Smooth muscle cell (in vitro differentiated cells): Measurements from ENCODE around the gene FAM170B. TPM values are rescaled to one million over a fixed set of nuclear protein-coding genes. Genes with fewer than 3 reads are reported as not detected.

Experiments used
- DNase-seq: peaks from one replicate; lab custom pipeline; 2025; ENCODE audit not compliant: unreplicated experiment; lab: John Stamatoyannopoulos, UW
- H2AFZ ChIP-seq: fragments of 200-600 bp; sonication (generic); 2 replicates; pipeline ENCODE4 v1.6.0; 2016; ENCODE audit warnings: antibody characterized with exemption, low read depth, mild to moderate bottlenecking
- H3F3A ChIP-seq: fragments of 200-600 bp; sonication (generic); 2 replicates; pipeline ENCODE4 v1.6.0; 2017; ENCODE audit warnings: antibody characterized with exemption, low read depth
- H3K27ac ChIP-seq: fragments of 200-600 bp; sonication (generic); 2 replicates; pipeline ENCODE4 v1.5.1; 2016; ENCODE audit warnings: low read depth, mild to moderate bottlenecking
- H3K27me3 ChIP-seq: fragments of 200-600 bp; sonication (generic); 2 replicates; pipeline ENCODE4 v1.6.1; 2016; ENCODE audit warnings: low read depth, mild to moderate bottlenecking
- H3K36me3 ChIP-seq: fragments of 200-600 bp; sonication (generic); 2 replicates; pipeline ENCODE4 v1.5.1; 2016; ENCODE audit warnings: low read depth
- H3K4me1 ChIP-seq: fragments of 200-600 bp; sonication (generic); 2 replicates; pipeline ENCODE4 v1.5.1; 2016; ENCODE audit warnings: low read depth
- H3K4me2 ChIP-seq: fragments of 200-600 bp; sonication (generic); 2 replicates; pipeline ENCODE4 v1.6.0; 2016; ENCODE audit warnings: mild to moderate bottlenecking
- H3K4me3 ChIP-seq: fragments of 200-600 bp; sonication (generic); 2 replicates; pipeline ENCODE4 v1.5.1; 2016; ENCODE audit warnings: mild to moderate bottlenecking
- H3K79me2 ChIP-seq: fragments of 200-600 bp; sonication (generic); 2 replicates; pipeline ENCODE4 v1.6.0; 2016; ENCODE audit warnings: low read depth, mild to moderate bottlenecking
- H3K9ac ChIP-seq: fragments of 200-600 bp; sonication (generic); 2 replicates; pipeline ENCODE4 v1.6.0; 2016; ENCODE audit warnings: low read depth
- H3K9me3 ChIP-seq: fragments of 200-600 bp; sonication (generic); replicated peaks from 2 replicates; pipeline ENCODE4 v1.5.1; 2016; ENCODE audit warnings: low read depth
- H4K20me1 ChIP-seq: fragments of 200-600 bp; sonication (generic); 2 replicates; pipeline ENCODE4 v1.6.0; 2016; ENCODE audit warnings: low read depth
- CTCF ChIP-seq: fragments of 200-600 bp; sonication (generic); IDR thresholded peaks from 2 replicates; pipeline ENCODE4 v1.5.1; 2017; ENCODE audit warnings: borderline replicate concordance, mild to moderate bottlenecking, antibody characterized with exemption; ENCODE audit not compliant: insufficient read depth, poor library complexity, severe bottlenecking
- WGBS: methylation state at CpG from one replicate; pipeline ENCODE4 v1.1.7; 2016; ENCODE audit warnings: low lambda C conversion rate; 5-methylcytosine and 5-hydroxymethylcytosine counted together
- polyA plus RNA-seq: library from polyadenylated mRNA; unstranded; fragments of >200 nt; fragmentation: Nextera tagmentation; extraction: Ambion mirVana; gene quantifications from 2 replicates; pipeline ENCODE4 v1.2.1, GENCODE V29; 2016
- total RNA-seq: library from RNA; depleted of rRNA; stranded (reverse); fragments of >200 nt; gene quantifications from 2 replicates; pipeline ENCODE4 v1.2.3, GENCODE V29; 2014

The FAM170B gene
- total and polyA plus RNA-seq, 2 experiments from 2014 or later, result not detected

GRCh38 chr10:49118430-49119074 is 15.3 kb downstream of the FAM170B start:
- Histone ChIP-seq H3K27ac (no peak overlapping the region), H3K27me3 (no peaks in the 10 kb centered on the region), H3K79me2 (no peaks in the 10 kb centered on the region), H3K4me3 (no peak overlapping the region), H3K9me3 (no peaks in the 10 kb centered on the region), H3F3A (no peaks in the 10 kb centered on the region), H3K4me2 (no peak overlapping the region), H3K4me1 (peaks cover 15% of the 10 kb centered on the region), H4K20me1 (no peaks in the 10 kb centered on the region), H3K36me3 (no peaks in the 10 kb centered on the region), H3K9ac (no peak overlapping the region), H2AFZ (no peak overlapping the region)
- TF ChIP-seq CTCF, result no peak
- no peak for DNase-seq
- WGBS, result 65% methylated on average over 6 of the region's 6 CpGs

GRCh38 chr10:49117376-49118070 is 16.3 kb downstream of the FAM170B start:
- Histone ChIP-seq H3K9me3 (no peaks in the 10 kb centered on the region), H3K4me1 (peaks cover 15% of the 10 kb centered on the region), H3K4me3 (no peak overlapping the region), H3K36me3 (no peaks in the 10 kb centered on the region), H3K27ac (no peak overlapping the region), H3K27me3 (no peaks in the 10 kb centered on the region), H3K9ac (no peak overlapping the region), H3F3A (no peaks in the 10 kb centered on the region), H3K4me2 (no peak overlapping the region), H2AFZ (no peak overlapping the region), H4K20me1 (no peaks in the 10 kb centered on the region), H3K79me2 (no peaks in the 10 kb centered on the region)
- WGBS, result 87% methylated on average over 4 of the region's 4 CpGs
- no peak for DNase-seq
- no peak for TF ChIP-seq CTCF

- Histone ChIP-seq H3K27ac (no peak overlapping the region), H3K79me2 (no peaks in the 10 kb centered on the region), H3K4me3 (no peak overlapping the region), H2AFZ (no peak overlapping the region), H3K9me3 (no peaks in the 10 kb centered on the region), H3K9ac (no peak overlapping the region), H3K27me3 (no peaks in the 10 kb centered on the region), H3F3A (no peaks in the 10 kb centered on the region), H4K20me1 (no peaks in the 10 kb centered on the region), H3K4me1 (peaks cover 15% of the 10 kb centered on the region), H3K4me2 (no peak overlapping the region), H3K36me3 (no peaks in the 10 kb centered on the region)
- TF ChIP-seq CTCF, result no peak
- WGBS, result 97% methylated on average over 5 of the region's 5 CpGs
- no peak for DNase-seq
Observed at GRCh38 chr10:49116509-49117375, 17.1 kb downstream of the FAM170B start.
